Thoracic aorta (tissue), 2 donors: Measurements from ENCODE around the gene TARBP2. TPM values are rescaled to one million over a fixed set of nuclear protein-coding genes. Genes with fewer than 3 reads are reported as not detected.

Experiments used
- ATAC-seq: fragments of 150-250 bp; one replicate; pipeline ENCODE4 v1.8.0; 2017; ENCODE audit warnings: low read depth; ENCODE audit not compliant: insufficient number of reproducible peaks, low FRiP score
- DNase-seq: peaks from one replicate; pipeline ENCODE4 v3.0.0-alpha.2; 2020; ENCODE audit warnings: low spot score
- H3K27ac ChIP-seq, 2 donors: fragments of 200-600 bp; sonication (generic); 1 replicate in 1 of 2; 2 replicates in 1 of 2; pipeline ENCODE4 v1.5.1; 2016; ENCODE audit warnings: mild to moderate bottlenecking in 2 of 2, moderate library complexity in 2 of 2
- H3K27me3 ChIP-seq: fragments of 200-600 bp; sonication (generic); replicated peaks from 2 replicates; pipeline ENCODE4 v1.6.0; 2016; ENCODE audit warnings: mild to moderate bottlenecking; ENCODE audit not compliant: insufficient read depth
- H3K36me3 ChIP-seq: fragments of 200-600 bp; sonication (generic); one replicate; pipeline ENCODE4 v1.5.1; 2016
- H3K4me1 ChIP-seq, 2 donors: fragments of 200-600 bp; sonication (generic); 1 replicate in 1 of 2; 2 replicates in 1 of 2; pipeline versions ENCODE4 v1.5.1 to v1.6.0; 2016; ENCODE audit warnings: low read depth in 2 of 2, mild to moderate bottlenecking in 1 of 2; ENCODE audit not compliant: control insufficient read depth in 1 of 2
- H3K4me3 ChIP-seq: fragments of 200-600 bp; sonication (generic); 2 replicates; pipeline ENCODE4 v1.5.1; 2016; ENCODE audit warnings: mild to moderate bottlenecking
- H3K9me3 ChIP-seq: fragments of 200-600 bp; sonication (generic); 2 replicates; pipeline ENCODE4 v1.5.1; 2016
- total RNA-seq, 2 donors: library from RNA; depleted of rRNA; stranded (reverse); fragments of >200 nt; gene quantifications; one replicate each; pipeline versions ENCODE4 v1.1.0 to v1.2.3, GENCODE V29; 2016
- TF ChIP-seq, protein P1 (sequence below): fragments of 200-600 bp; sonication (generic); IDR thresholded peaks from one replicate; pipeline ENCODE4 v1.5.1; 2019; ENCODE audit warnings: antibody characterized with exemption

The TARBP2 gene
- total RNA-seq, 2 donors from 2014 or later, result 14.2 to 27.7 TPM

DNA sequence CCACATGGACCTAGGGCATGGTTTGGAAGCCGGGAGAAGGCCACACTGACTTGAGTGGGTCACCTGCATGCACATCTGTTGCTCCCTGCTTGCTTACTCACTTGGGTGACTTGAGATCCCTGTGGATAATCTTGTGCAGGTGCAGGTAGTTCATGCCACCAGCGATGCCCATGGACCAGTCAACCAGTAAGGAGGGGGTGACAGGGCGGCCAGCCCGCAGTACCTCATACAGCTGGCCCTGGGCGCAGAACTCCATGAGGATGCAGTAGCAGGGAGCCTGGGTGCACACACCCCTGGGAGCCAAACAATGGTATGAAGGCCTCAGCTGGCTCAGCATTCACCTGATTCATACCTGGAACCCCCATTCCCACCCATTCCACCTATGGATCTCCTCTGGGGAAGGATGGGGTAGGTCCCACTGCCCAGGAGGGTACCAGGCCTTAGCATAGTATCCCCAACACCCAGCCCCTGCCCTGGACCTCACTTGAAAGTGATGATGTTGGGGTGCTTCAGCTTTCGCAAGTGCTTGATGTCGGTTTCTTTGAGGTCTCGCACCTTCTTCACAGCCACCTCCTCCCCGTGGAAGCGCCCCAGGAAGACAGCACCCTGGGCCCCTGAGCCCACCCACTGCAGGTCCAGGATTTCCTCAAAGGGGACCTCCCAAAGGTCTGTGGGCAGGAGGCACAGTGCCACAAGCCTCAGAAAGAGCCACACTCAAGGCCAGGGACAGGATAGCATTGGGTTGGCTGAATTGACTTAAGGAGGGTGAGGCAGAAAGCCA, 14.9 kb upstream of the TARBP2 start:
- H3K27me3 ChIP-seq, result no peaks in the 10 kb centered on the region
- no peaks in the 10 kb centered on the region for H3K9me3 ChIP-seq
- no peak for DNase-seq
- no peaks in the 10 kb centered on the region for H3K4me1 ChIP-seq
- H3K4me3 ChIP-seq, result no peak overlapping the region
- peaks cover 46% of the 10 kb centered on the region for H3K36me3 ChIP-seq
- TF ChIP-seq, protein P1, sequence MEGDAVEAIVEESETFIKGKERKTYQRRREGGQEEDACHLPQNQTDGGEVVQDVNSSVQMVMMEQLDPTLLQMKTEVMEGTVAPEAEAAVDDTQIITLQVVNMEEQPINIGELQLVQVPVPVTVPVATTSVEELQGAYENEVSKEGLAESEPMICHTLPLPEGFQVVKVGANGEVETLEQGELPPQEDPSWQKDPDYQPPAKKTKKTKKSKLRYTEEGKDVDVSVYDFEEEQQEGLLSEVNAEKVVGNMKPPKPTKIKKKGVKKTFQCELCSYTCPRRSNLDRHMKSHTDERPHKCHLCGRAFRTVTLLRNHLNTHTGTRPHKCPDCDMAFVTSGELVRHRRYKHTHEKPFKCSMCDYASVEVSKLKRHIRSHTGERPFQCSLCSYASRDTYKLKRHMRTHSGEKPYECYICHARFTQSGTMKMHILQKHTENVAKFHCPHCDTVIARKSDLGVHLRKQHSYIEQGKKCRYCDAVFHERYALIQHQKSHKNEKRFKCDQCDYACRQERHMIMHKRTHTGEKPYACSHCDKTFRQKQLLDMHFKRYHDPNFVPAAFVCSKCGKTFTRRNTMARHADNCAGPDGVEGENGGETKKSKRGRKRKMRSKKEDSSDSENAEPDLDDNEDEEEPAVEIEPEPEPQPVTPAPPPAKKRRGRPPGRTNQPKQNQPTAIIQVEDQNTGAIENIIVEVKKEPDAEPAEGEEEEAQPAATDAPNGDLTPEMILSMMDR, result no peak
- no peak overlapping the region for H3K27ac ChIP-seq
- ATAC-seq, result no peak

- no peak for ATAC-seq
- no peak overlapping the region for H3K27ac ChIP-seq
These were observed 14.2 kb upstream of the TARBP2 start for GRCh38 chr12:53486736-53487487.

DNA sequence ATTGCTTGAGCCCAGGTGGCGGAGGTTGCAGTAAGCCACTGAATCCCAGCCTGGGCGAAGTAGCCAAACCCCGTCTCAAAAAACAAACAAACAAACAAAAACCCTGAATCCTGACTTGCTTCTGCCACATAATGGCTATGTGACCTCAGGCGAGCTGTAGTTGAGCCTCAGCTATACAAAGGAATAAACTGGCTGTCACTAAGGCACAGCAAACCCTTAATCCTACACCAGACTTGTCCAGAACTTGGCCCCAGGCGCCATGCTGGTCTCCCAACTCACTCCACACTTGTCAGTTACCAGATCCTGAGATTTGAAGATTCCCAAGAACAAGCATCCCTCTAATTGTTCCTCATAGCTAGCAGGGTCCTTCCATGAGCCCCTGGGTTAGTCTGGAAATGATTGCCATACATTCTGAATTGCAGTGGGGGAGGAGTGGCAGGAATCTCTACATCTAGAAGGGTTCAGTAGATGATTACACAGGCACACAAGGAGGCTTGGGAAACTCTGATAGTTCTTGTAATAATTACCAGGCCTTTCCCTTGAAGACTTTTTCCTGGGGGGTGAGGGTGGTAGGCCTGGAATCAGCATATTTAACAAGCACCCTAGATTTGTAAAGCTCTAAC, 11.7 kb upstream of the TARBP2 start:
- Histone ChIP-seq H3K4me1 (peaks cover 10 to 25% of the 10 kb centered on the region in 2 donors), H3K4me3 (no peak overlapping the region), H3K9me3 (no peaks in the 10 kb centered on the region), H3K27ac (no peak overlapping the region), H3K36me3 (peaks cover 17% of the 10 kb centered on the region), H3K27me3 (no peaks in the 10 kb centered on the region)
- no peak for DNase-seq
- TF ChIP-seq, protein P1, result no peak
- no peak for ATAC-seq

More at GRCh38 chr12:53486736-53487487, 14.2 kb upstream of the TARBP2 start:
- no peak for DNase-seq
- Histone ChIP-seq H3K36me3 (peaks cover 39% of the 10 kb centered on the region), H3K27me3 (no peaks in the 10 kb centered on the region), H3K4me1 (peaks cover 0 to 5% of the 10 kb centered on the region in 2 donors), H3K9me3 (no peaks in the 10 kb centered on the region), H3K4me3 (no peak overlapping the region)
- TF ChIP-seq, protein P1, result no peak

- Histone ChIP-seq H3K9me3 (no peaks in the 10 kb centered on the region), H3K27ac (peak overlapping the region; percentile 83 to 90), H3K4me1 (peaks cover 10 to 25% of the 10 kb centered on the region in 2 donors), H3K4me3 (peak overlapping the region; percentile 83), H3K27me3 (no peaks in the 10 kb centered on the region), H3K36me3 (no peaks in the 10 kb centered on the region)
- no peak for DNase-seq
- TF ChIP-seq, protein P1, result no peak
- ATAC-seq, result no peak
These were observed 8.9 kb upstream of the TARBP2 start for GRCh38 chr12:53492188-53492587.
